ENCODE measurements around the gene SLX4IP. TPM values are rescaled to one million over a fixed set of nuclear protein-coding genes. Genes with fewer than 3 reads are reported as not detected.

SLX4IP gene
- total RNA-seq, 1 donor from 2014 or later = 5.4 TPM

DNA sequence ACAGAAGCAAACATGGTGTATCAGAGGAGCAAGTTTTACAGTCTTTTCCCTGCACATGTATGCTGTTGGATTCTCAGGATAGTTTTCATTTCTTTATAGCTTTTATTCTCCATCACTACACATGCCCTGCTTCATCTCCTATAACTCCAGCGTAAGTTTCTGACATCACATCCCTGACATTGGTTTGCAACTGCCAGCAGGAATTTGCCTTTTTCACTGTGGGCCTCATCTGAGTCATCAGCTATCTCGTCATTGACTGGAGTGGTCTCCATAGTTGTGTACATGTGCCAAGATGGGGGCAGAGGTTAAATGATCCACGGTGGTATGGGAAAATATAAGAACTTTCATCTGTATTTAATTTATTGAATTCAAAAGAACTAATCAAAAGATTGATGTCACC lies 96.7 kb downstream of the SLX4IP start:
- H3K4me3 Mint-ChIP-seq (ENCODE audit: unreplicated experiment) = no peak overlapping the region
- no peak for DNase-seq (ENCODE audit: low spot score)
- H3K27me3 Mint-ChIP-seq (ENCODE audit: low read depth) = no peaks in the 10 kb centered on the region
- TF ChIP-seq, protein P1, sequence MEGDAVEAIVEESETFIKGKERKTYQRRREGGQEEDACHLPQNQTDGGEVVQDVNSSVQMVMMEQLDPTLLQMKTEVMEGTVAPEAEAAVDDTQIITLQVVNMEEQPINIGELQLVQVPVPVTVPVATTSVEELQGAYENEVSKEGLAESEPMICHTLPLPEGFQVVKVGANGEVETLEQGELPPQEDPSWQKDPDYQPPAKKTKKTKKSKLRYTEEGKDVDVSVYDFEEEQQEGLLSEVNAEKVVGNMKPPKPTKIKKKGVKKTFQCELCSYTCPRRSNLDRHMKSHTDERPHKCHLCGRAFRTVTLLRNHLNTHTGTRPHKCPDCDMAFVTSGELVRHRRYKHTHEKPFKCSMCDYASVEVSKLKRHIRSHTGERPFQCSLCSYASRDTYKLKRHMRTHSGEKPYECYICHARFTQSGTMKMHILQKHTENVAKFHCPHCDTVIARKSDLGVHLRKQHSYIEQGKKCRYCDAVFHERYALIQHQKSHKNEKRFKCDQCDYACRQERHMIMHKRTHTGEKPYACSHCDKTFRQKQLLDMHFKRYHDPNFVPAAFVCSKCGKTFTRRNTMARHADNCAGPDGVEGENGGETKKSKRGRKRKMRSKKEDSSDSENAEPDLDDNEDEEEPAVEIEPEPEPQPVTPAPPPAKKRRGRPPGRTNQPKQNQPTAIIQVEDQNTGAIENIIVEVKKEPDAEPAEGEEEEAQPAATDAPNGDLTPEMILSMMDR (IDR thresholded peaks at IDR 0.05) = no peak
- no peaks in the 10 kb centered on the region for H3K36me3 Mint-ChIP-seq (ENCODE audit: low read depth)
- no peaks in the 10 kb centered on the region for H3K9me3 Mint-ChIP-seq (ENCODE audit: low read depth)
- H3K27ac Mint-ChIP-seq (ENCODE audit: unreplicated experiment) = no peak overlapping the region
- peaks cover 4% of the 10 kb centered on the region for H3K4me1 Mint-ChIP-seq (ENCODE audit: low read depth)

DNA sequence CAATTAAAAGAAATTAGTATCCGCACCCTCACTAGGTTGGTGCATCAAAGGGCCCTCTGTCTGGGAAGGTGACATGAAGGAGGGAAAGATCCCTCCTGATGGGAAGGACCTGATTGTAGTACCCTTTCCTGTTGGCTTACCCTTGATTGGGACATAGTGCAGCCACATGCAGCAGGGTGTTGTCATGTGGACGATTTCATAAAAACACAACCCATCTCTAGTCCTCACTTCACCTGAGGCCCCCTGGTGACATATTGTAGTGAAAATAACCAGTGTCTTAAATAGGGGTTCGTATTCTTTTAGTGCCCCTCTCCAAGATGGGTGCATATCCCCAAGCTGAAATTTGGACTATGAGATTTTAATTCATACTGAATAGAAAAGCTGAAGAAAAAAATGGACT lies 97.3 kb downstream of the SLX4IP start:
- Mint-ChIP-seq H3K27ac (ENCODE audit: unreplicated experiment) (no peak overlapping the region), H3K36me3 (ENCODE audit: low read depth) (no peaks in the 10 kb centered on the region), H3K9me3 (ENCODE audit: low read depth) (no peaks in the 10 kb centered on the region), H3K27me3 (ENCODE audit: low read depth) (no peaks in the 10 kb centered on the region), H3K4me3 (ENCODE audit: unreplicated experiment) (no peak overlapping the region), H3K4me1 (ENCODE audit: low read depth) (peaks cover 4% of the 10 kb centered on the region)
- TF ChIP-seq, protein P1 (IDR thresholded peaks at IDR 0.05) = no peak
- DNase-seq (ENCODE audit: low spot score) = no peak

DNA sequence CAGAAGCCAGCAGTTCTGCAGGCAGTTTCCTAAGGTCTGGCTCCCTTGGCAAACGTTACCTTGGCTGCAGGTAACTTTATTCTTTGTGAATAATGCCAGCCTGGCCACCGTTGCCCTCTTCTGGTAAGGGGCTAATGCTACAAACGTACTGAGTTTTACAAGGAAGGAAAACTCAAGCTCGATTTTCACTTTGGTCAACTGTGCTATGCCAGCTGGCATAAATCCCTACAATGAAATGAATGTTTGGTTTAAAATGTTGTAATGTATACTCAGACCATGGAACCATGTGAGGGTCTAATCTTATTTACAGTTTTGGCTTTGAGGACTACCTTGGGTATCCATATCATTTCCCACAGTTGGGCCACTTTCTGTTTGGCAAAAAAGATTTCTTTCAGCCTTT lies 101.4 kb downstream of the SLX4IP start:
- no peaks in the 10 kb centered on the region for H3K9me3 Mint-ChIP-seq (ENCODE audit: low read depth)
- H3K4me1 Mint-ChIP-seq (ENCODE audit: low read depth) = peaks cover 28% of the 10 kb centered on the region
- TF ChIP-seq, protein P1 (IDR thresholded peaks at IDR 0.05) = peak; percentile 80
- H3K36me3 Mint-ChIP-seq (ENCODE audit: low read depth) = no peaks in the 10 kb centered on the region
- H3K27me3 Mint-ChIP-seq (ENCODE audit: low read depth) = no peaks in the 10 kb centered on the region
- H3K4me3 Mint-ChIP-seq (ENCODE audit: unreplicated experiment) = no peak overlapping the region
- H3K27ac Mint-ChIP-seq (ENCODE audit: unreplicated experiment) = no peak overlapping the region
- DNase-seq (ENCODE audit: low spot score) = no peak

DNA sequence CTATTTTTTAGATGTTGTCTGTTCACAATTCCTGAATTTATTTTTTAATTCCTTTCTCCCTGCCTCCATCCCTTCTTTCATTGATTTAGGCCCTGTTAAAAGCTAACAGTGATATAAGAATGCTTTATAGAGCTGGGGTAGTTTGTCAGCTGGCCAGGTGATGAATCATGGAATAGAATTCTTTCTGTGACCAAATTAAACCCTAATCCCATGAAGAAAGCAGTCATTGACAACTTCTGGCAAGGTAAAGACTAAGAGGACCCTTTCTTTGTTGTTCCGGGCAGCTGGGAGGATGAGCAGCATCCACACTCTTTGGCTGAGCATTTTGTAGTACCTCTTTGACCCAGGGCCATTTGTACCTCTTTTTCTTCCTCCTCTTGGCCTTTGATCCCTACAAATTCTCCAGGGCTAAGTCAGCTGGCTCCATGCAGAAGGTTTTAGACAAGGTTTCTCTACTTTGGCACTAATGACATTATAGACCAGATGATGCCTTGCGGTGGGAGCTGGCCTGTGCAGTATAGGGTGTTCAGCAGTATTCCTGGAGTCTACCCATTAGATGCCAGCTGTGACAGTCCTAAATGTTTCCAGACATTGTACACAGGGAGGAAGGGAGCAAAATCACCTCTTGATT lies 102.9 kb downstream of the SLX4IP start:
- Mint-ChIP-seq H3K9me3 (ENCODE audit: low read depth) (no peaks in the 10 kb centered on the region), H3K4me1 (ENCODE audit: low read depth) (peaks cover 39% of the 10 kb centered on the region), H3K27me3 (ENCODE audit: low read depth) (no peaks in the 10 kb centered on the region), H3K27ac (ENCODE audit: unreplicated experiment) (peak overlapping the region; percentile 22), H3K4me3 (ENCODE audit: unreplicated experiment) (no peak overlapping the region), H3K36me3 (ENCODE audit: low read depth) (no peaks in the 10 kb centered on the region)
- TF ChIP-seq, protein P1 (IDR thresholded peaks at IDR 0.05) = no peak
- DNase-seq (ENCODE audit: low spot score) = no peak

DNA sequence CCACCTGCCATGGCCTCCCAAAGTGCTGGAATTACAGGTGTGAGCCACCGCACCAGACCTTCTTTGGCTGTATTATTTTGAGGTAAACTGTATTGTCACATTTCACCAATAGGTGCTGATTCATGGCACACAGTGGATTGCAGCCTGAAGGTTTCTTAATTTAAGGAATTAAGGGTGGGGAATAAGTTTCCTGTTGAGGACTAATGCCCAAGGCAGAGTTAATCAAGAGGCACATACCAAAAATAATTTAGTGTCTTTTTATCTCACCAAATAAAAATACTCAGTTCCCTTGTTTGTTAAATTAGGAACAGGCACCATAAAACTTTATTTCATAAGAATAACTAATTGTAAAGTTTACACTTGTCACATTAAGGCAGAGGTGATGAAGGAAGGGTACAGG lies 103.7 kb downstream of the SLX4IP start:
- no peak for DNase-seq (ENCODE audit: low spot score)
- TF ChIP-seq, protein P1 (IDR thresholded peaks at IDR 0.05) = no peak
- peaks cover 39% of the 10 kb centered on the region for H3K4me1 Mint-ChIP-seq (ENCODE audit: low read depth)
- H3K4me3 Mint-ChIP-seq (ENCODE audit: unreplicated experiment) = no peak overlapping the region
- no peaks in the 10 kb centered on the region for H3K9me3 Mint-ChIP-seq (ENCODE audit: low read depth)
- H3K27me3 Mint-ChIP-seq (ENCODE audit: low read depth) = no peaks in the 10 kb centered on the region
- H3K36me3 Mint-ChIP-seq (ENCODE audit: low read depth) = no peaks in the 10 kb centered on the region
- no peak overlapping the region for H3K27ac Mint-ChIP-seq (ENCODE audit: unreplicated experiment)

All from chondrocyte (in vitro differentiated cells).